GM19372 (cell line): ENCODE measurements around the gene UXS1.

ENCODE experiments used
- ATAC-seq: cut with Tn5 transposase; IDR thresholded peaks from one replicate; pipeline ENCODE4 v1.9.1; 2021; ENCODE audit warnings: mild to moderate bottlenecking, low read depth, moderate library complexity; ENCODE audit not compliant: unreplicated experiment

Gene UXS1

DNA sequence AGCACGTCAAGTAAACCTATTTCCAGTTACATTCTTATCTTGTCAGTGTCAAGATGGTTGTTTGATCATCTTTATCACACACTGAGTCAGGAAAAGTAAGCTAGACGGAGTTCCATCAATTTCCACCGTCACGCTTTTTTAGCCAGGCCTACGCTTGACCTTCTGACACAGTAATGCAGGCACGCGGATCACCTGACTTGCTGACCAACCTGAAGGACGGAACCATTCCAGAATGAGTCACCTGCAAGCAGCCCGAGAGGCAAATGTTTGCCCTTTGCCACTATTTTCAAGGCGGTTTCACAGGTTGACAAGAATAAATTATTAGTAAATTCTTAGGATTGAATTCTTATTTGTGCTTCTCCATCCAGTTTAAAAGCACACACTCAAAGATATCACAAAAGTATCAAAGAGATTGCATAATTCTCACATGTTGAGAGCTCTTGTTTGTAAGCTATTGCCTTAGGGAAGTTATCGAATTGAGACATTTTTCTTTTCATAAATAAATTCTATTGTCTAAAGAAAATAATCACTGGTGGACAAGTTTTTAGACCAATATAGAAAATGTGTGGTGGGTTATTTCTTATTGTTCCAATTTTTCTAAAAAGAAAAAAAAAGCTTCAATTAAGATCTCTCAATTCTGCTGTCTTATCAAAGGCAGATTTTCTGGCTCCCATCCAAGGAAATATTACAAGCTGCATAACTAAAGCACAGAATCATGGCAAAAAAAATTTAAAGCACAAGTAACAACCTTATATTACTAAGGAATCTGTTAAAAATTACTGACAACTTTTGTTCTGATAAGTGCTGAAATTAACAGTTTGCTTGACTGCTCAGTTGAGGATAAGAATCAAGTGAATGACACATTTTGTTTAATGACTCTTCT is 31.9 kb downstream of the UXS1 start:
- ATAC-seq, result no peak

DNA sequence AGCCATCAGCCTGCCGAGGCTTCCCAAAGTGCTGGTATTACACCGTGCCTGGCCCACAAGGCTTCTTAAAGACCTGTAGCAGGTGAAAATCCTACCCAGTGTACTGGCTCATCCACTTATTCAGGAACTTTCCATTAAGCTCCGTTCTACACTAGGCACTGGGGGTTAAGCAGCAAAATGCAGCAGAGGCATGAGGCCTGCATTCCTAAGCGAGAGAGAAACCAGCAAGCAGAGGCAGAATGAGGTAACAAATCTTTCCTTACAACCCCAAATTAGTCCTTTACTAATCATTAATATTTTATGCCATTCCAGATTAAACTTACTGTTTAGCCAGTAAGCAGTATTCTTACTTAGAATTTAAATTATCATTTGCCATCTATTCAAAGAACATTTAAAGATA is 32.8 kb downstream of the UXS1 start:
- ATAC-seq, result no peak

DNA sequence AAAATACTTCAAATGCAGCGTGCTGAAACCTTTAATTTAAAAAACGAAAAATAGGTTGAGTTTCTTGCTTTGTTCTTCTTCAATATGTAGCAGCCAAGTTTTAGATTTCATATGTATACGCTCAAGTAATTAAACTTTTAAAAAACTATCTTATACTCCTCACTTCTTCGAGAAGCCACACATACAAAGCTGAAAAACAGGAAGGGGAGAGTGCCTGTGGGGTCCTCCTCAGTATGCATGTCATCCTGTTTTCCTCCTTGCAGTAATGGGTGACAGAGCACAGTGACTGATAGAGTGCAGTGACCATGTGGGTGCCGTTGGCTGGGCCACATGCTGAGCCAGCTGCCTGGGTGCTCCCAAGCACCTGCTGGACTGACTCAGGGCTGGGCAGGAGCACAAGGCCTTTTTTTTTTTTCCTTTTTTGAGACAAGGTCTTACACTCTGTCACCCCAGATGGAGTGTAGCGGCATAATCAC is 33.3 kb downstream of the UXS1 start:
- ATAC-seq, result peak; percentile 56

DNA sequence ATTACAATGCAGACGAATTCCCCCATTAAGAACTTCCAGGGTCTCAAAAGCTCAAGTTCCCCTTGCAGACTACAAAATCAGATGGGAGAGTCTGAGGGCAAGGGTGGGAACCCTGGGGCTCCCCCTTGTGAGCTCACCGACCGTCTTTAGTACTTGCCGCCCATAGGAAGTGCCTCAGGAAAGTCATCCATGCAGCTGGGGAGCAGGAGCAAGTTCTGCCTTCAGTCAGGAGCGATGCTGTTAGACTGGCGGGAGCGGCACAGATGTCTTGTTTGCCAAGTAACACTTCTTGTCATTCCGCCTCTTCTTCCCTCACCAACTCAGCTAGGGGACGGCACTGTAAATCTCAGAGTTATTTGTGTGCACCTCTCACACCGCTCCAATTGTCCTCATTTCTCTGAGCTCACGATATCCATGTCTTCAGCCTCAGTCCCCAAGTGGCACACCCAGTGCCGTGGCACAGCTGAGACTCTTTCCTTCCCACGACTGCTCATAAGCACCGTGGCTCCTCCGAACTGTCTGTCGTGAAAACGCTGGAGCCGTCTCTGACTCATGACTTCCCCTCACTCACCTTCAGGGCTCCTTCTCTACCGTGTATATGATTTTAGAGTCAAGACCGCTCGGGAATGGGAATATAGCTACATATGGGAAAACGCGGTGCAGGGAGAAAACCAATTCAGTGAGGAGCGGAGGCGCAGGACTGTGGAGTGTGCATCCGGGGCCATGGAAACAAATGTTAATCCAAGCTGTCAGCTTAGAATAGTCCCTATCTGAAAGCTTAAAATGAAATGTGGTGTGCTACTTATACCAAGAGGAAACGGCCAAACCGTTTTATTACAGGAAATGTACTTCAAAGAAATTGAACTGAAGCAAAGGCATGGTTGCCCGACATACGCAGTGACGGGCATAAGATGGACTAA is 34.0 kb downstream of the UXS1 start:
- ATAC-seq, result peak; percentile 50

DNA sequence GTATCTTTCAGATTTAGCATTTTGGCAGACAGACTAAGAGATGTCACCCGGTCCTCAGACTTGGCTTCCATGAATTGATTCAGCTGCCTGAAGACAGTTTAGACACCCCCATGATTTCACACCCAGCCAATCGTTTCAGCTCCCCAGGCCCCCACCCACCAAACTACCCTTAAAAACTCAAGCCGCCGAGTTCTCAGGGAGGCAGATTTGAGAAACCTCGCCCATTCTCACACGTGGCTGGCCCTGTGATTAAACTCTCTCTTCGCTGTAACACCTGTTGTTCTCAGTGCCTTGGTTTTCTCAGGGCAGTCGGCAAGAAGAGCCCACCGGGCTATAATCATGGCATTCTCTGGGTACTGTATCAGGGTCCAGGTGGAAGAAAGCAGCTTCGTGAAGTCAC is 35.2 kb downstream of the UXS1 start:
- no peak for ATAC-seq

DNA sequence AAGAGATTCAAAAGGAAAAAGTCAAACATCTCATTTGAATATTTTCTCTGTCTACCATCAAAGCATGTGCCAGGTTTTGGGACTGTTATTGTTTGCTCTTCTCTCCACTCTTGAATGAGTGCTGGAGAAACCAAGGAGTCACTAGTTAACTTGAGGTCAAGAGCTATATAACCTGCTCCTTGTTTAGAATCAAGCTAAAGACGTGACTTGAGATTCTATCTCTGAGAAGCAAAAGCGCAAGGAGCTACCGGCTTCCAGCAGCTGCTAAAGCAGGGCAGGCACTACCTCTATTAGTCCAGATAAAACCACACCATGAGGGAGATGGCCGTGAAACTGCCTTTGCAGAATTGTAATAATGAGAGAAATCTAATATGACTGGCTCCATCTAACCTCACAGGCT is 36.0 kb downstream of the UXS1 start:
- ATAC-seq, result no peak

DNA sequence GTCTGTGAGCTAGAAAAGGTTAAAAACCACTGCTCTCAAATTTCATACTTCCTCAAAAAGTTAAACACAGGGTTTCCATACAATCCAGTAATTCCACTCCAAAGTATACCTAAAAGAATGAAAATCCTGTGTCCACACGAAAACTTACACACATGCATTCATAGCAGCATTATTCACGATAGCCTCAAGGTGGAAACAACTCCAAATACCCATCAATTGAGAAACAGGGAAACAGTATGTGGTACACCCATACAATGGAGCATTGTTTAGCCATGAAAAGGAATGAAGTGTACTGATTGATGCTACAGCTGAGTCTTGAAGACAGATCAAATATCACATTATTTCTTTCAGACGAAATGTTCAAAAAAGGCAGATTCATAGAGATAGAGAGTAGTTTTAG is 36.7 kb downstream of the UXS1 start:
- no peak for ATAC-seq

DNA sequence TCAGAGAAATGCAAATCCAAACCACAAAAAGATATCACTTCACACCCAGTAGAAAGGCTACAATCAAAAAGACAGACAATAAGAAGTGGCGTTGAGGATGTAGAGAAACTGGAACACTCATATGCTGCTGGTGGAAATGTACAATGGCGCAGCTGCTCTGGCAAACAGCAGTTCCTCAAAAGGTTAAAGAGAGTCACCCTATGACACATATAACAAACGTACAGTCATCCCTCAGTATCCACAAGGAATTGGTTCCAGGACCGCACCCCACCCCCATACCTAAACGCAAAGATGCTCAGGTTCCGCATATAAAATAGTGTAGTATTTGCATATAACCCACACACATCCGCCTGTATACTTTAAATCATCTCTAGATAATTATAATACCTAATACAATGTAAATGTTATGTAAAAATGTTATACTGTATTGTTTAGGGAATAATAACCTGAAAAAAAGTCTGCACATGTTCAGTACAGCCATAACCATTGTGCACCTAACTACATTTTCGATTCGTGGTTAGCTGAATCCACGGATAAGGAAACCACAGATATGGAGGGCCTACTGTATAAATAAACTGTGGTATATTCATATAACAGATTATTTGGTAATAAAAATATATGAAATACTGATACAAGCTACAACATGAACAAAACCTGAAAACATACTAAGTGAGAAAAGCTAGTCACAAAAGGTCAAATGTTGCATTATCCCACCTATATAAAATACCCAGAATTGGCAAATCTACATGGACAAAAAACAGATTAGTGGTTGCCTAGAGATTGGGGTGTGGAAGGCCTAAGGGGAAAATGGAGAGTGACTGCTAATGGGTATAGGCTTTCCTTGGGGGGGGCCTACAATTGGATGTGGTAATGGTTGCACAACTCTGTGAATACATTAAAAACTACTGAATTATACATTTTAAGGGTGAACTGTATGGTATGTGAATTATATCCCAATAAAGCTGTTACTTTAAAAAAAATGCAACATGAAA is 37.5 kb downstream of the UXS1 start:
- ATAC-seq, result no peak

DNA sequence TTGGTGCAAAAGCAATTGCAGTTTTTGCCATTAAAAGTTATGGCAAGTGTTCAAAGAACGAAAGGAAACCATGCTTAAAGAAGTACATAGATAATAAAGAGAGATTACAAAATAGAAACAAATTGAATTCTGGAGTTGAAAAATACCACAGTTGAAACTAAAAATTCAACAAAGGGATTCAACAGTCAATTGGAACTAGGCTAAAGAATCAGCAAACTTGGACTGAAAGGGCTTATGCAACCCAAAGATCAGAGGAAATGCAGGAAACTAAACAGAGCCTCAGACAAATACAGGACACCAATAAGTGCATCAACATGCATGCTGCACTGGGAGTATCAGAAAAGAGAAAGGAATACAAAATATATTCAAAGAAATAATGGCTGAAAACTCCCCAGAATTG is 40.3 kb downstream of the UXS1 start:
- ATAC-seq, result no peak

DNA sequence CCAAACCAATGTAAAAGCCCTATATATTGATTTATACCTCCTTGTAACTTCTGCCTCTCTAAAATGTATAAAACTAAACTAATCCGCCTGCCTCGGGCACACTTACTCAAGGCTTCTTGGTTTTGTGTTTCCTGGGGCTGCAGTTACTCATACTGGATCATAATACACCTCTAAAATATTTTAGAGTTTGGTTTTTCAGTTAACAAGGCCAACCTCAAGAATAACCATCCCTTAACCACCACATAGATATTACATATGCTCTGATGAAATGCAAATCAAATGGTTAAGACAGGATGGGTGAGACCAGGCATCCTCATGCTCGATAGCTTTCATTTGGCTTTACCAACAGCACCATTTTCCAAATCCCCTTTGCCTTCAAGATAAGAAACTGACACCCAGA is 46.4 kb downstream of the UXS1 start:
- no peak for ATAC-seq

DNA sequence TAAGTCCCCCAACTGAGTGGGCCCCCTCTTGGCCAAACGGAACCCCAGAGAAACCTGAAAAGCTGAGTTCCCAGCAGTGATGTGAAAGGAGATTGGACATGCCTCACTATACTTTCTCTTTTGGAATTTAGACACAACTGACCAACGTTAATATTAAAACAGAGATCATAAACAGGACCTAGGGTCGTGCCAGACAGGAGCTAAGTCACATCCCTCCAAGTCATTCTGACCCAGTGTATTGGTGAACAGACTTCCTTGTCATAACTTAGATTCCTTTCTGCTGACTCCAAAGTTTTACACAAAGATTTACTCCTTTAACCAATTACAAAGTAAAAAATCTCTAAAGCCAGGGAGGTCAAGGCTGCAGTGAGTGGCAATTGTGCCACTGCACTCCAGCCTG is 46.9 kb downstream of the UXS1 start:
- ATAC-seq, result no peak

DNA sequence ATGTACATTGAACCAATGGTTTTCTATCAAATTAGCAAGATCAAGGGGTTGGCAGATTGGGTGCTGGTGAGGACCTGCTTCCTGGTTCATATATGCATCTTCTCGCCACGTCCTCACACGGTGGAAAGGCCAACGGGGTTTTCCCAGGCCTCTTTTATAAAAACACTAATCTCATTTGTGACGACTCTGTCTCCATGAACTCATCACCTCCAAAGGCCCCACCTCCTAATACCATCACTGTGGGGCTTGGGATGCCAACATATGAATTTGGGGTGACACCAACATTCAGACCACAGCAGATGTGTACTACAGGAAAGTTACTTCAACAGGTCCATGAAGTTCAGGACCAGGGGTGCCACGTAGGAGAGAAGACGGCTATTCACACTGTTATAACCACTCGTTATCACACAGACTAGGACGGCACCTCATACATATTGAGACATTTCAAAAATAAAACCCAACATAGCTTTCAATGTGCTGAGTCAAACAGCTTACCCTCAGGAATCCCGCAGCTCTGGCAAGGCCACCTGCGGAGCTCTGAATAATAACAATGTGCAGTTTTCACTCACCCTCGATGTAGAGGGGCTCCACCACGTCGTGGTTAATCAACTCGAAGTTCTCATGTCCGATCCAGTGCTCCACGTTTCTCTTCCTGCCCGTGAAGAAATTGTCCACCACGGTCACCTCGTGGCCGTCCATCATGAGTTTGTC is 49.3 kb downstream of the UXS1 start:
- ATAC-seq, result no peak

DNA sequence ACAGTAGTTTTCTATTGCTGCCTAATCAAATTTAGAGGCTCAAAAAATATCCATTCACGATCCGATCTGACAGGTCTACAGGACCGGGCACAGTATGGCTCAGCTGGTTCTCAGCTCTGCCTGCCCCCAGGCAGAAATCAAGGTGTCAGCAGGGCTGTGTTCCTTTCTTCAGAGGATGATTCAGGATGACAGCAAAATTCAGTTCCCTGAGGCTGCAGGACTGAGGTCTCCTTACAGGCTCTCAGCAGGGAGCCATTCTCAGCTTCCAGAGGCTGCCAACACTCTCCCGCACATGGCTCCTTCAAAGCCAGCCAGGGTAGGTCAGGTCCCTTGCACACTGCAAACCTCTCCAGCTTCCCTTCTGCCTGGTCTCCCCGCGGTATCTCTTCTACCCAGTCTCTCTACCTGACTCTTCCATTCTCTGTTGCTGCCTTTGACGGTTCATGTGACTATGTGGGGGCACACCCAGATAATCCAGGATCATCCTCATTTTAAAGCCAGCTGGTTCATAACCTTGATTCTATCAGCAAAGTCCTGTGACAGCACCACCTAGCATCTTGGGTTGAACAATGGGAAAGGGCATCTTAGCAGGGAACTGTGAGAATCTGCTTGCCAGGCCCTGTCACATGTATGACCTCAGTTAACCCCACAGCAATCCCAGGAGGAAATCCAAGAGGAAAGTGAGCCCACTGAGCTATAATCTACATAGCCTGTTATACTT is 50.4 kb downstream of the UXS1 start:
- no peak for ATAC-seq

DNA sequence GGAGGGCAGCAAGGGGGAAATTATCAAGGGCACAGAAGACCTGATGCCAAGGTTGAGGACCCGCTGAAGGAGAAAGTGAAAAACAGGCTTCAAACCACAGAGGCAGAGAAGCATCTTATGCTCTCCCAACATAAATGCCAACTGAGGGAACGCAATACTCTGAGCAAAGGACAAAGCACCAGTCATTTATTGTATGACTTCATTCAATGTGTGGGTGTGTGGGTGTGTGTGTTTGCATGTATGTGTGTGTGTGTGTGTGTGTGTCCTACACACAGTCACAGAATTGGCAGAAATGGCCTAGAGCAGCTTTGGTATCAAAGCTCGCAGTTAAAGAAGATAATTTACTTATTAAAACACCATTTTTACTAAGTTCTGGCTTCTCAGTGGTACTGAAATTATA is 51.4 kb downstream of the UXS1 start:
- ATAC-seq, result no peak

DNA sequence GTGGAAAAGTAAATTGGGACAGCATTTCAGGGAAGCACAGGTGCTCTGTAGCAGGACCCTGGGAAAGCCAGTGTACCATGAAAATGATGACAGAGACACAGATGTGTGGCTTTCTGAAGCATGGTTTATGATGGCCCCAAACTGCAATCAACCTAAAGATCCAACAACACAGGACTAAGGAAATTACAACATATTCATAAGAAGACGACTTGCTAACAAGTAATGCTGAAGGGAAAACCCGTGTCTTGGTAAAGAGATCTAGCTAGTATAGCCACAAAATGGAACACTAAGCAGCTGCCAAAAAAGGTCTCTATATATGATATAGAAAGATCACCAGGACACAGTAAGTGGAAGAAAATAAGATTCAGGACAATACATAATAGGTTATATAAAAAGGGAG is 53.2 kb downstream of the UXS1 start:
- ATAC-seq, result no peak

DNA sequence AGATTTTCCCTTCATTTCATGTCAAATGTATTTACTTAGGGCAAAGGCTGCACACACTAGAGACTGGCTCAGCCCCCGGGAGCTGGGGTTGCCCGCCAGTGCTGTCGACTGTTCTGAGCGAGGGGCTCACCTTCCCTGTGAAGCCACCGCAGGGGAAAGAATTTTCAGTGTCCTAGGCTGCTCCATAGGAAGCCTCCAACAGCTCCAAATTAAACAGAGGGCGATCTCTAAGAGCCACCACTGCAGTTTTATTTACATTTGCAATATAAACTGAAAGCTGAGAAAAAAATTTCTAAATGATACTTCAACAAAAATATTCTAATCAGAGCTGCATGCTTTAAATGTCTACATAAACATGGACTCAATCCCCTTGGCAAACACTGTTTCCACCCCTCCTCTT is 54.0 kb downstream of the UXS1 start:
- ATAC-seq, result no peak

DNA sequence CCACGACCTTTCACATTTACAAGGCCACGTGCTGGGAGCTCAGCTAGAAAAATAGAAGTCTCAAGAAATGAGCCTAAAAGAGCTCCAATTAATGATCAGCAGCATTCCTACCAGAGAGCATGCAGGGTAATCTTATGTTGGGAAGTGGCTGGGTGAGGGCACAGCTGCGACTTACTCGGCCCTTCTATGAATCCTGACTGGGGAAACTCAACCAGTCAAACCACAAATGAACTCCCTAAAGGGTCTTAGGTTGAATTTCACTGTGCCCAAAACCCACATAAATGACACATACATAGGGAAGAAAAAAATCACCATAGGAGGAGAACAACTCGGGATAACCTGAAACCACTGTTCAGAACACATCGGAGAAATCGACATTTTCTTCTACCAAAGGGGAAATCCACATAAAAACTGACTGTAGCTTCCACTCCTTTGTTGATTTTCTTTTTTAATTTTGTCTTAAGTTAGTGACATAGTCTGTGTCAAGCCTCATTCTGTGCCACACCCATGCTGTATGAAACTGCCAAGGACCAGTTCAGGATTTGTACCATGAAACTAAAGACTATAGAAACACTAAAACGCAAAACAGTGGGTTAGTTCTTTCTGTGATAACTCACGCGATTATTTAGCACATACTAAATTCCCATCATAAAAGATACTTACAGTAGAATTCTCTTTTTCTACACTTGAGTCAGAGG is 54.7 kb downstream of the UXS1 start:
- no peak for ATAC-seq

DNA sequence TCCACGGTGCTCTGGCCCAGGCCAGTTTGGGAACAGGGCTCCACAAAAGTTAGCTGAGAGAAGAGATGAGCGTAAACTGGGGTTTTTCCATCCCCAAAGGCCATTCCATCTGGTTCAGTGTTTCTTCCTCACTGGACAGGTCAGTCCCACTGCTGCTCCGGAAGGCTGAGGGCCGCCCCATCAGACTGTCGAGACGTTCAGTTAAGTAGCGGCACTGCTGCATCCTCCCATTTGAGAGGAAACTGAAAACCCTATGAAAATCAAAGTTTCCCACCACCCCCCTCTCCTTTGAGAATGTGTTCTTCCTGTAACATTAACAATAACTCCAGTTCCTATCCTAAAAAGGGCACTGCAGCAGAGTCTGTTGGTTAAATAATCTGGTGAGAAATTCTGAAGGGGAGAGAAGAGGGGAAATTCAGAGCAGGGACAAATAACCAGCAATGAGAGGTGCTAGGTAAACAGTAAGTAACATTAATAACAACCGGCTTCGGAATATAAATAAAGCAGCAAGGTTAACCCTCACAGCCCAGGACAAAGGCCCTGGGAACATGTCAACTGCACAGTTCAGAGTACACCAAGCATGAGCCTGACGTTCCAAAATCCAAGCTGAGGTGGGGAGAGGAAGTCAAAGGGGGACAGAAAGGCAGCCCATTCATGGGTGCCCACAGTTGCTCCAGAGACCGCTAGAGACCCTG is 55.4 kb downstream of the UXS1 start:
- ATAC-seq, result no peak
